Loucy (cell line): ENCODE results near the gene LZTFL1.

Experiments used
- EZH2phosphoT487 ChIP-seq: fragments of 200-600 bp; IDR thresholded peaks from 2 replicates; pipeline ENCODE4 v1.6.1; 2018; ENCODE audit warnings: antibody characterized with exemption, mild to moderate bottlenecking, moderate library complexity, borderline replicate concordance
- TF ChIP-seq, protein P1 (sequence below): fragments of 200-600 bp; sonication (generic); conservative IDR thresholded peaks from 2 replicates; pipeline ENCODE4 v1.5.1; 2014; ENCODE audit warnings: mild to moderate bottlenecking, antibody characterized with exemption, low read length

DNA sequence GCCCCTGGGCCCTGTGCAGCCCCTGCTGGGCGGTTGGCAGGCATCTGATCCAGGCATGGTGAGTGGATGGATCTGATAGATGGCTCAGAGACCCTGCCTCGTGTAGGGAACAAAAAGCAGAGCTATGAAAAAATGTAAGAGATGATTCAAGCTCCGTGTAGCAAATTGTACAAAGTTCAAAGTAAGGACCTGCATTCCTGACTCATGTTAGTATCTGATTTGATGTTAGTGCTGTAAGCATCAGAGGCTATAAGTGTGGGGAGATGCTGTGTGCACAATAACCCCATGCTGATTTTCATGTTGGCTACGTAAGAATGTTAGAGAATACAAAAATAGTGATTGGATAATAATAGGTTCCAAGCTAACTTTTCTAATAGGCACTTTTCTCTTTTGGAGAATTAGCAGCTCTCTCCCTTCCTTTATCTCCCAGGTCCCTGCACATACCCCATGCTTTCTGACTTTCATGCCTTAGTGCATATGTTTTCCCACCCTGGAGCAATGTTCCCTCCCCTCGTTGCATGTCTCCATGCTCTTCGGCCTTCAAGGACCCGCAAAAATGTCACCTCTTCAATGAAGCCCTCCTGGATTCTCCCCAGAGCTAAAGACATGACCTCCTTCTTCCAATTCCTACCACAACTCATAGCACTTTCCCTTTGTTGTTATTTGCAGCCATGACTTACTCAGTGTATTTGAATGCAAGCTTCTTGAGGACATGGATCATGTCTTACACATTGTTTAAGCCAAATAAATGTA lies 46.0 kb upstream of the LZTFL1 start:
- TF ChIP-seq, protein P1, sequence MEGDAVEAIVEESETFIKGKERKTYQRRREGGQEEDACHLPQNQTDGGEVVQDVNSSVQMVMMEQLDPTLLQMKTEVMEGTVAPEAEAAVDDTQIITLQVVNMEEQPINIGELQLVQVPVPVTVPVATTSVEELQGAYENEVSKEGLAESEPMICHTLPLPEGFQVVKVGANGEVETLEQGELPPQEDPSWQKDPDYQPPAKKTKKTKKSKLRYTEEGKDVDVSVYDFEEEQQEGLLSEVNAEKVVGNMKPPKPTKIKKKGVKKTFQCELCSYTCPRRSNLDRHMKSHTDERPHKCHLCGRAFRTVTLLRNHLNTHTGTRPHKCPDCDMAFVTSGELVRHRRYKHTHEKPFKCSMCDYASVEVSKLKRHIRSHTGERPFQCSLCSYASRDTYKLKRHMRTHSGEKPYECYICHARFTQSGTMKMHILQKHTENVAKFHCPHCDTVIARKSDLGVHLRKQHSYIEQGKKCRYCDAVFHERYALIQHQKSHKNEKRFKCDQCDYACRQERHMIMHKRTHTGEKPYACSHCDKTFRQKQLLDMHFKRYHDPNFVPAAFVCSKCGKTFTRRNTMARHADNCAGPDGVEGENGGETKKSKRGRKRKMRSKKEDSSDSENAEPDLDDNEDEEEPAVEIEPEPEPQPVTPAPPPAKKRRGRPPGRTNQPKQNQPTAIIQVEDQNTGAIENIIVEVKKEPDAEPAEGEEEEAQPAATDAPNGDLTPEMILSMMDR, result no peak
- no peak for TF ChIP-seq EZH2phosphoT487
